ENCODE results near the gene RBM3.
"Not testable (repeated sequence)": the region's sequence is repeated elsewhere in the genome, so short reads cannot be mapped to it uniquely, and the experiment has no call there.

The RBM3 gene

GRCh38 chrX:48574270-48575266 lies at the start of gene RBM3:
RBM3 (plus strand) TSS chrX:48574484; CDS start chrX:48575181, 697 bp downstream.
- DNase-seq (ENCODE audit: low spot score) = peak; percentile 94

GRCh38 chrX:48525853-48526252 lies 48.4 kb upstream of the RBM3 start:
- not testable (repeated sequence) for DNase-seq (ENCODE audit: low spot score)

GRCh38 chrX:48530736-48531135 lies 43.5 kb upstream of the RBM3 start:
- no peak for DNase-seq (ENCODE audit: low spot score)

GRCh38 chrX:48531358-48531959 lies 42.8 kb upstream of the RBM3 start:
- no peak for DNase-seq (ENCODE audit: low spot score)

- no peak for DNase-seq (ENCODE audit: low spot score)
These were observed 42.1 kb upstream of the RBM3 start for GRCh38 chrX:48532161-48532560.

GRCh38 chrX:48533165-48533564 lies 41.1 kb upstream of the RBM3 start:
- DNase-seq (ENCODE audit: low spot score) = no peak

GRCh38 chrX:48538641-48539344 lies 35.5 kb upstream of the RBM3 start:
- DNase-seq (ENCODE audit: low spot score) = no peak

- DNase-seq (ENCODE audit: low spot score) = peak; percentile 94
These were observed 34.8 kb upstream of the RBM3 start, which contains the start of gene TBC1D25 for GRCh38 chrX:48539345-48540027. TBC1D25 (plus strand) TSS chrX:48539714; CDS start chrX:48539798, 84 bp downstream.

GRCh38 chrX:48540028-48540375 lies 34.3 kb upstream of the RBM3 start:
- DNase-seq (ENCODE audit: low spot score) = peak; percentile 38

- no peak for DNase-seq (ENCODE audit: low spot score)
These were observed 33.8 kb upstream of the RBM3 start for GRCh38 chrX:48540480-48540879.

GRCh38 chrX:48541140-48541814 lies 33.0 kb upstream of the RBM3 start:
- no peak for DNase-seq (ENCODE audit: low spot score)

- no peak for DNase-seq (ENCODE audit: low spot score)
These were observed 25.4 kb upstream of the RBM3 start for GRCh38 chrX:48548871-48549270.

GRCh38 chrX:48555731-48556325 lies 18.5 kb upstream of the RBM3 start:
- not testable (repeated sequence) for DNase-seq (ENCODE audit: low spot score)

- no peak for DNase-seq (ENCODE audit: low spot score)
These were observed 16.0 kb upstream of the RBM3 start for GRCh38 chrX:48558271-48558670.

GRCh38 chrX:48559636-48560035 lies 14.6 kb upstream of the RBM3 start:
- no peak for DNase-seq (ENCODE audit: low spot score)

GRCh38 chrX:48560056-48560455 lies 14.2 kb upstream of the RBM3 start:
- DNase-seq (ENCODE audit: low spot score) = no peak

- no peak for DNase-seq (ENCODE audit: low spot score)
These were observed 13.6 kb upstream of the RBM3 start for GRCh38 chrX:48560681-48561080.

GRCh38 chrX:48569958-48570357 lies 4.3 kb upstream of the RBM3 start:
- DNase-seq (ENCODE audit: low spot score) = no peak

- no peak for DNase-seq (ENCODE audit: low spot score)
These were observed 504 bp upstream of the RBM3 start for GRCh38 chrX:48573690-48574269.

GRCh38 chrX:48575642-48576041 lies 1.4 kb downstream of the RBM3 start:
- no peak for DNase-seq (ENCODE audit: low spot score)

- no peak for DNase-seq (ENCODE audit: low spot score)
These were observed 1.8 kb downstream of the RBM3 start for GRCh38 chrX:48576108-48576507.
